Measurements from ENCODE around the gene ATP6V0E2. TPM values are rescaled to one million over a fixed set of nuclear protein-coding genes. Genes with fewer than 3 reads are reported as not detected.

ATP6V0E2 gene
- total RNA-seq, 1 experiment from 2014 or later, result 19.0 TPM

DNA sequence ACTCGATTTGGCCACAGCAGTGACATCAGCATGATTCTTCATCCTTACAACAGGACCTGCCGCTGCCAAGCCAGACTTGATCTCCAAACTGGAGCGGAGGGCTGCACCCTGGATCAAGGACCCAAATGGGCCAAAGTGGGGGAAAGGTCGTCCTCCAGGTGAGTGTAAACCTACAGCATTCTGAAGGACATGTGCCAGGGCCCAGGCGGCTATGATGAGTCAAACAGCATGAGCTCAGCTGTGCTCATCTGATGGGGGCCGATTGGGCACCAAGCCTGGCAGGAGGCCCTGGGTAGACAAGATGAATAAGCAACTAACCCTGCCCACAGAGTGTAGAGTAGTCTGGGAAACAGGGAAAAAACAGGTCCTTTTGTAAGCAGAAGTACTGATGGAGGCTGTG, 14.4 kb upstream of the ATP6V0E2 start:
- Histone ChIP-seq H2BK15ac (ENCODE audit: low read depth, low read length) (no peak overlapping the region), H3K9ac (ENCODE audit: extremely low read depth, insufficient read length, low read length) (no peak overlapping the region), H3K79me1 (ENCODE audit: insufficient read depth, low read depth, low read length, poor library complexity, severe bottlenecking) (no peaks in the 10 kb centered on the region), H2BK5ac (ENCODE audit: insufficient read length, low read length) (no peak overlapping the region), H3K18ac (ENCODE audit: insufficient read length, low read depth, low read length) (no peak overlapping the region), H3K79me2 (ENCODE audit: insufficient read depth, low read length) (no peaks in the 10 kb centered on the region), H4K8ac (replicated peaks; ENCODE audit: insufficient read length, low read depth, low read length) (no peak overlapping the region), H2BK120ac (ENCODE audit: low read depth, low read length, poor library complexity, severe bottlenecking) (no peak overlapping the region), H3K23me2 (ENCODE audit: insufficient read length, low read depth, low read length, poor library complexity, severe bottlenecking) (peaks cover 5% of the 10 kb centered on the region), H3K23ac (ENCODE audit: insufficient read length, low read depth, low read length) (no peak overlapping the region), H2AFZ (ENCODE audit: low read length) (no peak overlapping the region), H4K91ac (ENCODE audit: insufficient read length, low read depth, low read length) (no peak overlapping the region), H3K4me1 (ENCODE audit: insufficient read depth, low read length) (peaks cover 15% of the 10 kb centered on the region; the same call in 1 of the 2 replicates), H3K9me3 (ENCODE audit: control insufficient read depth, low read depth, low read length) (no peaks in the 10 kb centered on the region), H3K14ac (ENCODE audit: insufficient read depth, low read length) (no peak overlapping the region), H2AK5ac (ENCODE audit: insufficient read length, low read length) (no peak overlapping the region), H4K5ac (ENCODE audit: insufficient read length, low read depth, low read length) (no peak overlapping the region), H3T11ph (ENCODE audit: low read length) (no peak overlapping the region), H3K56ac (ENCODE audit: insufficient read length, low read depth, low read length) (no peak overlapping the region), H3K4ac (ENCODE audit: low read depth, low read length) (no peak overlapping the region), H3K27ac (ENCODE audit: insufficient read length, low read depth, low read length) (no peak overlapping the region), H2BK20ac (ENCODE audit: low read depth, low read length, poor library complexity, severe bottlenecking) (no peak overlapping the region), H3K4me2 (ENCODE audit: insufficient read depth, insufficient read length, low read length) (no peak overlapping the region), H4K20me1 (ENCODE audit: control insufficient read depth, insufficient read depth, insufficient read length) (no peaks in the 10 kb centered on the region), H2BK12ac (ENCODE audit: insufficient read length, low read depth, low read length) (no peak overlapping the region), H3K27me3 (ENCODE audit: insufficient read depth, low read length) (no peaks in the 10 kb centered on the region)
- Mint-ChIP-seq H3K4me1 (peaks cover 24 to 26% of the 10 kb centered on the region in 2 experiments), H3K4me3 (no peak overlapping the region), H3K27ac (no peak overlapping the region), H3K9me3 (no peaks in the 10 kb centered on the region), H3K36me3 (ENCODE audit: insufficient read depth in 1 of 3, low read depth in 3 of 3) (no peaks in the 10 kb centered on the region), H3K27me3 (ENCODE audit: low read depth) (peaks cover 22% of the 10 kb centered on the region)
- no CpG with 5 or more reads among the region's 6 CpGs for WGBS (ENCODE audit: extremely low coverage, insufficient read length, low lambda C conversion rate)
- no peak for TF ChIP-seq CTCF (conservative IDR thresholded peaks at IDR 0.05)
- no peak for DNase-seq
